SH-SY5Y (cell line): ENCODE measurements around the gene KIFC3.
A peak's percentile ranks its signal among the peaks of the same experiment; 100 is the strongest.

Experiments
- GATA2 ChIP-seq: IDR thresholded peaks from 2 replicates; pipeline ENCODE4 v1.6.1; 2011; ENCODE audit warnings: mild to moderate bottlenecking, low read depth, low read length
- GATA3 ChIP-seq: IDR thresholded peaks from 2 replicates; pipeline ENCODE4 v1.6.1; 2011; ENCODE audit warnings: low read depth, mild to moderate bottlenecking, low read length, moderate library complexity

The KIFC3 gene

DNA sequence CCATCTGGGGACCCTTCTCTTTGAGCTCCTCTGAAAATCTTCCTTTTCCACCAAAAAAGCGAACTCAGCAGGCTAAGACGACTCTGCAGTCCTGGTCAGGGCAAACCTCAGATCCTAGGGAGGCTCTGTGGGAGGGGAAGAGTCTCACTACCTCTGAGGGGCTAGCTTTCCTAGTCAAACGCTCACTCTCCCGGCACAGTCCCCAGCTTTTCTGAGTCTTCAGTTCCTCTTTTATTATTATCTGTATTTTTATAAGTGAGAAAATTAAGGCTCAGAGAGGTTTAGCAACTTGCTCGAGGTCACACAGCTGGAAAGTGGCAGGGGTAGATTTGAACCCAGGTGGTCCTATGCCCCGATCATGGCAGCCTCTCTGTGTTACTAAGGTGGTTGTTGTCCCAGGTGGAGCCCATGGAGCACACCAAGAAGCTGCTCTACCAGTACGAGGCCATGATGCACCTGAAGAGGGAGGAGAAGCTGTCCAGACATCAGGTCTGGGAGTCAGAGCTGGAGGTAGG lies 75.8 kb downstream of the KIFC3 start:
- TF ChIP-seq GATA3 (no peak), GATA2 (no peak)

DNA sequence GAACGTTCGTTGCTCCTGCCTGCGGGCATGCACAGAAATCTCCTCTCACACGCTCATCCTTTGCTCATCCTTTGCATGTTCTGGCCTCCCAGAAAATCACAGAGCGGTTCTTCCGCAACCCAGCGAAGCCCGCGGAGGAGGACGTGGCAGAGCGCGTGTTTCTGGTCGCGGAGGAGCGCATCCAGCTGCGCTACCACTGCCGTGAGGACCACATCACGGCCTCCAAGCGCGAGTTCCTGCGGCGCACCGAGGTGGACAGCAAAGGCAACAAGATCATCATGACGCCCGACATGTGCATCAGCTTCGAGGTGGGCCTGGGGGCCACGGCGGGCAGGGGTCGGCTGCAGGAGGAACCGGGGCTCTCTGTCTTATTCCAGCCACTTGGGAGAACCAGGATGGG lies 76.3 kb downstream of the KIFC3 start:
- TF ChIP-seq GATA3 (no peak), GATA2 (no peak)

DNA sequence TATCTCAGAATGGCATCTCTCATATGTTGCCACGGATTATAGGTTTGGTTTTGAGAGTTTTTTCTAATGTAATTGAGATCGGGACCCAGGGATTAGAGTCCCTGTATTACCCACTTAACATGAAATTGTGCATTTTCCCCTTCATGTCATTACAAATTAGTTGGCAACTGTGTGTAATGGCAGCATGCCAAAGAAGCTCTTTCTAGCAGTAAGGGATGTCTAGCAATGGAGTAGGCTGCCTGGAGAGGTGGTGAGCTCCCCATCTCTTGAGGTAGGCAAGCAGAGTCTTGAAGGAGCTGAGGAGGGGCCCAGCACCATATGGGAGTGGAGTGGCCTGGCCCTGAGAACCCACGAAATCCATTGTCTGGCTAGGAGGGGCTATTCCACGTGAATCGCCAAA lies 76.7 kb downstream of the KIFC3 start:
- no peak for TF ChIP-seq GATA2
- TF ChIP-seq GATA3: no peak

DNA sequence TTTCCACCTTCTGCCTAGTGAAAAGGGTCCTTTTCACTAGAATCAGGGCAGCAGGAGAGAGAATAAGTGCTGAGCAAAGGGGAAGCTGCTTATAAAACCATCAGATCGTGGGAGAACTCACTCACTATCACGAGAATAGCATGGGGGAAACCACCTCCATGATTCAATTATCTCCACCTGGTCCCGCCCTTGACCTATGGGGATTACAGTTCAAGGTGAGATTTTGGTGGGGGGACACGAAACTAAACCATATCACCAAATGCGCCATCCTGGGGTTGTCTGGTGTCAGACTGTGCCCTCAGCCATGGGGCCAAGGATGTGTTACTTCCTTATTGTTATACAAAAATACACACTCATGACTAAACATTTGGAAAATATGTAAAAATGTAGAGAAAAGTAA lies 77.1 kb downstream of the KIFC3 start:
- no peak for TF ChIP-seq GATA2
- no peak for TF ChIP-seq GATA3

DNA sequence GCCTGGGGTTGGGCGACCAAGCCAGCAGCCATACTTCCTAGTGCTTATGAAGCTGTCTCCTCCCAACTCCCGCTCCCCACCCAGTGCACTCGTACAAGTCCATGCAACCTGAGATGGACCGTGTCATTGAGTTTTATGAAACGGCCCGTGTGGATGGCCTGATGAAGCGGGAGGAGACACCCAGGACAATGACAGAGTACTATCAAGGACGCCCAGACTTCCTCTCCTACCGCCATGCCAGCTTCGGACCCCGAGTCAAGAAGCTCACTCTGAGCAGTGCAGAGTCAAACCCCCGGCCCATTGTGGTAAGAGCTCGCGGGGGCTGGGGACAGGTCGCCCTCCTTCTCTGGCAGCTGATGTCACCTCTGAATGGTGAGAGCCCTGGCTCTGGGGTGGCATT lies 77.8 kb downstream of the KIFC3 start:
- TF ChIP-seq GATA3 (no peak), GATA2 (no peak)

DNA sequence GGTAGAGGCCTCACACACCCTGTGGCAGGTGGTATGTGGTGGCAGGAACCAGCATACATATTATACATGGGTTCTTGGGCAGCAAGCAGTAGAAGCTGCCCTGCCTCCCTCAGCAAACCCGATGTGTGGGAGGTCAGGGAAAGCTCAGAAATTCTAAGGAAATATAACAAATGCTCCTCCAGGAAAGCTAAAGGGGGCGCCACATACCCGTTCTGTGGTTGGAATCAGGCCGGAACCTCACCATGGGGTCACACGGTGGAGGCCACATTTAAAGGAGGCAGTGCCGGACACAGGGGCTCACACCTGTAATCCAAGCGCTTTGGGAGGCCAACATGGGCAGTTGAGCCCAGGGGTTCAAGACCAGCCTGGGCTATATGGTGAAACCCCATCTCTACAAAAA lies 79.1 kb downstream of the KIFC3 start:
- TF ChIP-seq GATA3: no peak
- no peak for TF ChIP-seq GATA2

DNA sequence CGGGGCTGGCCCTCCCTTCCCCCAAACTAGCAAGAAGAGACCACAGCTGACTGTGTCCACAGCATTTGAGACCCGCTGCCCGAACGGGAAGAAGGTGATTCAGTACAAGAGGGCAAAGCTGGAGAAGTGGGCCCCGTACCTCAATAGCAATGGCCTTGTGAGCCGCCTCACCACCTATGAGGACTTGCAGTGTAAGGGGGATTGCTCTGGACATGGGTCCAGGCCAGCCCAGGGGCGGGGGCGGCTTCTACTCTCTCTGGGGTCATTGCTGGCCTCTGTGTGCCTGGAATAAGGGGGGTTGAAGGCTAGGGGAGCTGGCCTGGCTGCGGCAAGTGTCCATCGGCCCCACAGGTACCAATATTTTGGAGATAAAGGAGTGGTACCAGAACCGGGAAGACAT lies 79.6 kb downstream of the KIFC3 start:
- TF ChIP-seq GATA2: no peak
- no peak for TF ChIP-seq GATA3

DNA sequence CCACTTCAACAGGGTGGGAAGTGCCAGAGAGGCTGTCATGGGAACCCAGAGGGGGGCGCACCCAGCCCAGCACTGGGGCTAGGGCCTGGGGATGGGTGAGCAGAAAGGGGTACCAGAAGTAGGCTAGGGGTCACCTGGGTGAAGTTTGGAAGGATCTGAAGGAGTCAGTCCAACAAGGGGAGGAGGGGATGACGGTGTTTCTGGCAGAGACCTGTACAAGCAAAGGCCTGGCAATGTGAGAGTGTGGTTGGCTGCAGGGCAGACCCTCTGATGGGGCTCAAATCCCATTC lies 80.1 kb downstream of the KIFC3 start:
- TF ChIP-seq GATA2: no peak
- TF ChIP-seq GATA3: no peak

DNA sequence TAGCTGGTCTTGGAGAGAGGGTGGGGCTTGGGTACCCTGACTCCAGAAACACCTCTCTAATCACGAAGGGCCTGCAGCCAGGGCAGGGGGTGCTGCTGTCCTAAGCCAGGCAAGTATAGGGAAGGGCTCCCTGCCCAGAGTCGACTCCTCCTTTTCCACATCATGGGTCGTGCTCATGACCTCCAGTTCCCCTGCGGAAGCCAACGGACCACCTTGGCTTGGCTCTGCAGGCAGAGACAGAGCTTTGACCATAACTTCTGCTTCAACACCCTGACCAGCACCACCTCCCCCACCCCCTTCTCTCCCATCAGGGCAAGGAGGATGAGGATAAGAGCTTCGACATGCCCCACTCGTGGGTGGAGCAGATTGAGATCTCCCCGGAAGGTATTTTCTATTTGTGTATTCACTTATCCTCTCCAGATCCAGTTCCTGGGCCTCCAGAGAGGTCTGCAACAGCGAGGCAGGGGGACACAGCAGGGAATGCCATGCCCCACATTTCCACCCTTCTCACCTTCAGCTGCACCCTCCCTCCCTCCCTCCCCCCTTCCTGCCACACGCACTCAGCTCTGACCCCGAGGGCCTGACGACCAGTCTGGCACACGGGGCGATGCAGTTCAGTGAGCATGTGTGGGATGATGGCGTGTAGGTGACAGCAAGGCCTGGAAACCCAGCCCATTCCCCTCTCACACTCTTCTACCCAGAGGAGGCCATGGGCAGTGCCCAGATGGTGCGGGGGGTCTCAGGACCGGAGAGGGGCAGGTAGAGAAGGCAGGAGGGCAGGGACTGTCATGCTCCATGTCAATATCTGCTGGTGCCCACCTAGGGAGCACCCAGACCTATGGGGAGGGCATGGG lies 80.7 kb downstream of the KIFC3 start:
- TF ChIP-seq GATA2 (no peak), GATA3 (no peak)

DNA sequence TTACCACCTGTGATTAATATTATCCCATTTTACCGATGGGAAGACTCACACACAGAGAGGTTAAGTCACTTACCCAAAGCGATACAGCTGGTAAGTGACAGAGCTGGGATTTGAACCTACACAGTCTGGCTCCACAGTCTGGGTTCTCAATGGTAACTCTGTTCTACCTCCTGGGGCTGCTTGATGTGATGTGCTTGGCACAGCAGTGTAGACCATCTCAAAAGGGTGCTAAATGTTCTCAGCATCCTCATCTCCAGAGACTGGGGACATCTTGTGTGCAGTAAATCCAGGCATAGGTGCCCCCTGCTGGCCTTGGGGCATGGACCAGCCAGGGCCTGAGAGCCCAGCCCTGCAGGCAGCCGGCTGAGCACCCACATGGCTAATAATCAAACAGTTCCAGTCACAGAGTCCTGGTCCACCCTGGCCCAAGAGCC lies 82.1 kb downstream of the KIFC3 start:
- TF ChIP-seq GATA3 (no peak), GATA2 (no peak)

DNA sequence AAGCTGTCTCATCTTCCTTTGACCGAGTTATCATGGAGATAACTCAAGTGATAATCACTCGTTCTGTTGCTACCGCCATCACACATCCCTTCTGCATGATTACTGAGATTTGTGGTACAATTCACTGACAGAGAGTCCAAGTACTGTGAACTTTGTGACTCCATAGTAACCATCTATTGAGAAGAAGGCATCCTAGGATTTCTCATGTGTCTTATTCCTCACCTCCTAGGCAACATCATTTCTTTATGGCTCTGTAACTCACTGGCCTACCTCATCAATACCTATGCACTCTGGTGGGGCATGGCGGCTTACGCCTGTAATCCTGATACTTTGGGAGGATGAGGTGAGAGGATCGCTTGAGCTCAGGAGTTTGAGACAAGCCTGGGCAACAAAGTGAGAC lies 88.2 kb downstream of the KIFC3 start:
- TF ChIP-seq GATA2: no peak
- TF ChIP-seq GATA3: no peak

DNA sequence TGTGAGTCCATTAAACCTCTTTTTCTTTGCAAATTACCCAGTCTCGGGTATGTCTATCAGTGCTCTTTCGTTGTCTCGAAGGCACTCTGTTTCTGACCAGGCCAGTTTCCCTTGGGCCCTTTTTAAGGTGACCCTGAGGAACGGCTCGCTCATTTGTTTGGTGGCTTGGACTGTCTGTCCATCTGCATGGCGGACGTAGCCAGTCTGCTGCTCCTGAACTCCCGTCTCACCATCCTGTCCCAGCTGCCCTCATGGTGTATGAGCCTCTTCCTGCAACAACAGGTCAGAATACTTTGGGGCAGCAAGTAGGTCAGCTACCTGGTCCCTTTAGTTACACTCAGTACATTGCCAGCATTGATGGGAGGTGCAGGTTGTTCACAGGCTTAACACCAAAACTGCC lies 88.7 kb downstream of the KIFC3 start:
- TF ChIP-seq GATA3: no peak
- no peak for TF ChIP-seq GATA2

DNA sequence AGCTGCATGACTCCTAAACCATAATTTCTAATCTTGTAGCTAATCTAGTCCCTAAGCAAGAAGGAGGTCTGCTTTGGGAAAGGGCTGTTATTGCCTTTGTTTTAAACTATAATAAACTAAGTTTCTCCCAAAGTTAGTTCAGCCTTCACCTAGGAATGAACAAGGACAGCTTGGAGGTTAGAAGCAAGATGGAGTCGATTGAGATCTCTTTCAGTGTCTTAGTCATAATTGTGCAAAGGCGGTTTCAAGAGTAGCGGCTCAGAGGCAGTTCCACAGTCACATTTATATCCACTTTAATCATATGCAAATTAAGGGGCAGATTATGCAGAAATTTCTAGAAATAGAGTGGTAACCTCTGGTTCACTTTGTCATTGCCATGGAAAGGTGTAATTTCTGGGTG lies 90.3 kb downstream of the KIFC3 start:
- TF ChIP-seq GATA3 (peak; percentile 46; the same call in 1 of the 2 replicates), GATA2 (0 out of 2 replicates have a peak, but pooled peaks have one; percentile 2)

DNA sequence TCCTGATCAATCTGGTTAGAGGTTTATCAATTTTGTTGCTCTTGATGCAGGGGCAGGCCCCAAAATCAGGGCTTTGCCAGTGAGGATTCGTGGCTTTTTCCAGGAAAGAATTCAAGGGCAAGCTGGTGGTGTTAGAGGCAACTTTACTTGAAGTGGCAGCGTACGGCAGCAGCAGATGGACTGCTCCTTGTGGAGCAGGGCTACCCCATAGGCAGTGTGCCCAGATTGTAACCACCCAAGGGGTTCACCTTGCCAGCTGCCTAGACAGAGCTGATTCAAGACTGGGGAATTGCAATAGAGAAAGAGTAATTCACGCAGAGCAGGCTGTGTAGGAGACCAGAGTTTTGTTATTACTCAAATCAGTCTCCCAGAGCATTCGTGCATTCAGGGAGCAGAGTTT lies 90.9 kb downstream of the KIFC3 start:
- TF ChIP-seq GATA3 (no peak), GATA2 (no peak)

DNA sequence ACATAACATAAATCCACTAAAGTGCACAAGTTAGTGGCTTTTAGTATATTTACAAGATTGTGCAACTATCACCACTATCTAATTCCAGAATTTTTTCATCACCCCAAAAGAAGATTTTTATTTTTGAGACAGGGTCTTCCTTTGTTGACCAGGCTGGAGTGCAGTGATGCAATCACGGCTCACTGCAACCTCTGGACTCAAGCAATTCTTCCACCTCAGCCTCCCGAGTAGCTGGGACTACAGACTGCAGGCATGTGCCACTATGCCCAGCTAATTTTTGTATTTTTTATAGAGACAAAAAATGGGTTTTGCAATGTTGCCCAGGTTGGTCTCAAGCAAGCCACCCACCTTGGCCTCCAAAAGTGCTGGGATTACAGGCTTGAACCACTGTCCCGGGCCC lies 92.6 kb downstream of the KIFC3 start:
- TF ChIP-seq GATA2 (no peak), GATA3 (no peak)
